ENCODE data around the gene TMEM116. TPM values are rescaled to one million over a fixed set of nuclear protein-coding genes. Genes with fewer than 3 reads are reported as not detected.

TMEM116 gene
- total RNA-seq, 2 donors from 2014 or later, result 13.5 to 13.9 TPM

DNA sequence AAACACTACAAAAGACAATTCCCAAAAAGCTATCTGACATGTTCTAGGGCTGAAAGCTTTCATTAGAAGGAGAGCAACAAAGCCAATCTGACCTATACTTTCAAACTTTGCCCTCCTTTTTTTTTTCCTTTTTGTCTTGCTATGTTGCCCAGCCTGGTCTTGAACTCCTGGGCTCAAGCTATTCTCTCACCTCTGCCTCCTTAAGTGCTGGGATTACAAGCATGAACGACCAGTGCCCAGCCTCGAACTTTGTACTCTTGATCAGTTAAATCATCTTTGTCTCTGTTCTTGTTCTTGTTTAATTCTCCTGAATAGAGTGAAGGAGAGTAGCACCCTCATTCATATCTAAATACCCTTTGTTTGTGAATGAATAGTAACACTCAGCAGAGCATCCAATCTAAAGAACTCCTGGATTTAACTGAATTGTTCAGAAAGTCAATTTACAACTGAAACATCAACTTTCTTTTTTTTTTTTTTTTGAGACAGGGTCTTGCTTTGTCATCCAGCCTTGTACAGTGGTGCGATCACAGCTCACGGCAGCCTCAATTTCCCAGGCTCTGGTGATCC lies 22.3 kb upstream of the TMEM116 start:
- Histone ChIP-seq H3K36me3 (peaks cover 44% of the 10 kb centered on the region), H3K4me3 (no peak overlapping the region), H3K27me3 (replicated peaks; ENCODE audit: insufficient read depth) (no peaks in the 10 kb centered on the region), H3K4me1 (ENCODE audit: control insufficient read depth in 1 of 2, low read depth in 2 of 2) (no peaks in the 10 kb centered on the region), H3K9me3 (no peaks in the 10 kb centered on the region), H3K27ac (no peak overlapping the region)
- TF ChIP-seq, protein P1, sequence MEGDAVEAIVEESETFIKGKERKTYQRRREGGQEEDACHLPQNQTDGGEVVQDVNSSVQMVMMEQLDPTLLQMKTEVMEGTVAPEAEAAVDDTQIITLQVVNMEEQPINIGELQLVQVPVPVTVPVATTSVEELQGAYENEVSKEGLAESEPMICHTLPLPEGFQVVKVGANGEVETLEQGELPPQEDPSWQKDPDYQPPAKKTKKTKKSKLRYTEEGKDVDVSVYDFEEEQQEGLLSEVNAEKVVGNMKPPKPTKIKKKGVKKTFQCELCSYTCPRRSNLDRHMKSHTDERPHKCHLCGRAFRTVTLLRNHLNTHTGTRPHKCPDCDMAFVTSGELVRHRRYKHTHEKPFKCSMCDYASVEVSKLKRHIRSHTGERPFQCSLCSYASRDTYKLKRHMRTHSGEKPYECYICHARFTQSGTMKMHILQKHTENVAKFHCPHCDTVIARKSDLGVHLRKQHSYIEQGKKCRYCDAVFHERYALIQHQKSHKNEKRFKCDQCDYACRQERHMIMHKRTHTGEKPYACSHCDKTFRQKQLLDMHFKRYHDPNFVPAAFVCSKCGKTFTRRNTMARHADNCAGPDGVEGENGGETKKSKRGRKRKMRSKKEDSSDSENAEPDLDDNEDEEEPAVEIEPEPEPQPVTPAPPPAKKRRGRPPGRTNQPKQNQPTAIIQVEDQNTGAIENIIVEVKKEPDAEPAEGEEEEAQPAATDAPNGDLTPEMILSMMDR (IDR thresholded peaks at IDR 0.05), result no peak
- ATAC-seq (ENCODE audit: insufficient number of reproducible peaks, low FRiP score, low read depth) (no peak), DNase-seq (ENCODE audit: low spot score) (no peak)

DNA sequence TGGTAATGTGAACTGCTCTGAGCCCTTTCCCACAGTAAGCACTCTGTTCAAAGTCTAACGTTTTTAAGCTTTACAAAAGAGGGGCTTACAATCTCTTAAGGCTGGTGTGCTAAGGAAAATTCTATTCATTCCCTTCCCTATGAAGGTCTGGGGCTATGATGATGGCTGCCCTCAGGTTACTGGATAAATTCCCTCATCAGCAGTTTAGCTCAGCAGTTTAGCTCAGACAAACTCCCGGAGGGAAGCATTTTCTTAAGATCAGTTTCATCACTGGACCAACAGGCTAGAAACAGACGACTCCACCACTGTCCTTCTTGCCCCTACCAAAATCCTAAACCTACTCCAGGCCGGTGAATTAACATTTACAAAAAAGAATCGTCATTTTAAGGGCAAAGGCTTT lies 19.3 kb upstream of the TMEM116 start:
- ATAC-seq (ENCODE audit: insufficient number of reproducible peaks, low FRiP score, low read depth) (no peak), DNase-seq (ENCODE audit: low spot score) (no peak)
- no peaks in the 10 kb centered on the region for H3K9me3 ChIP-seq
- no peak overlapping the region for H3K27ac ChIP-seq
- H3K4me1 ChIP-seq (ENCODE audit: control insufficient read depth in 1 of 2, low read depth in 2 of 2), result no peaks in the 10 kb centered on the region
- no peaks in the 10 kb centered on the region for H3K27me3 ChIP-seq (replicated peaks; ENCODE audit: insufficient read depth)
- H3K36me3 ChIP-seq, result peaks cover 35% of the 10 kb centered on the region
- TF ChIP-seq, protein P1 (IDR thresholded peaks at IDR 0.05), result no peak
- H3K4me3 ChIP-seq, result no peak overlapping the region

DNA sequence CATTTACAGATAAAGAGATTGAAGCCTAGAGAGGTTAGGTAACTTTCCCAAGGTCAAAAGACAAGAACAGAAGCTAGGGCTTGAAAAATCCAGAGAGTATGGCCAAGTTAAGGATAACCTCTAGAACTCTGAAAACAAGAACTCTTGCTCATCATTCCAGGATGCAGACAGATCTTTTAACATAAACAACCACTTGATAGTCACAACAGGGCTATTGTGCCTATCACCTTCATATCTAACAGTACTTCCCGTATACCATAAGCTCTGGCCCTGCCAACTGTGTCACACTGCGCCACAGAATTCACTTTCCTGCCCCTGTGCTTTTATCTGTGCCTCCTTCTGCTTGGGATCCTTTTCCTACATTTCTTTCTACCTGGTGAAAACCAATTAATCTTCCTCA lies 18.5 kb upstream of the TMEM116 start:
- Histone ChIP-seq H3K9me3 (no peaks in the 10 kb centered on the region), H3K27ac (no peak overlapping the region), H3K4me1 (ENCODE audit: control insufficient read depth in 1 of 2, low read depth in 2 of 2) (no peaks in the 10 kb centered on the region), H3K4me3 (no peak overlapping the region), H3K36me3 (peaks cover 32% of the 10 kb centered on the region), H3K27me3 (replicated peaks; ENCODE audit: insufficient read depth) (no peaks in the 10 kb centered on the region)
- no peak for ATAC-seq (ENCODE audit: insufficient number of reproducible peaks, low FRiP score, low read depth)
- no peak for DNase-seq (ENCODE audit: low spot score)
- TF ChIP-seq, protein P1 (IDR thresholded peaks at IDR 0.05), result no peak

DNA sequence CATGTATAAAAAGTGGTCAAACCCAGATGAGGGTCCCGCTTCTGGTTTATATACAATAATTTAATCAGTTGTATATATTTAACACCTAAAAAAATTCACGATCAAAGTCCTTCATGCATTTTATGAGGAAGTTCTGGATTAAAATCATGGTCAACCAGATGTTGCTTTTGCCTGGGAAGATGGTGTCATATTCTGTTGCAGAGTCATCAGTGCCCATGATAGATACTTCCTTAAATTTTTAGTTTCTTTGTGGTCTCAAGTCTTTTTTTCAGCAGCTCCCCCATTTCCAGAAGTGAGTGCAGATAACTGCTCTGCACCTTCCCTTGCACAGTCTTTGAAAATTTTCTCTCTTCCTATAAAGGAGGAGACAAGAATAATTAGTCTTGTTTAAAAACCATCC lies 16.3 kb upstream of the TMEM116 start:
- TF ChIP-seq, protein P1 (IDR thresholded peaks at IDR 0.05), result no peak
- DNase-seq (ENCODE audit: low spot score) (no peak), ATAC-seq (ENCODE audit: insufficient number of reproducible peaks, low FRiP score, low read depth) (no peak)
- Histone ChIP-seq H3K27ac (no peak overlapping the region), H3K36me3 (peaks cover 28% of the 10 kb centered on the region), H3K27me3 (replicated peaks; ENCODE audit: insufficient read depth) (no peaks in the 10 kb centered on the region), H3K9me3 (no peaks in the 10 kb centered on the region), H3K4me1 (ENCODE audit: control insufficient read depth in 1 of 2, low read depth in 2 of 2) (no peaks in the 10 kb centered on the region), H3K4me3 (no peak overlapping the region)

DNA sequence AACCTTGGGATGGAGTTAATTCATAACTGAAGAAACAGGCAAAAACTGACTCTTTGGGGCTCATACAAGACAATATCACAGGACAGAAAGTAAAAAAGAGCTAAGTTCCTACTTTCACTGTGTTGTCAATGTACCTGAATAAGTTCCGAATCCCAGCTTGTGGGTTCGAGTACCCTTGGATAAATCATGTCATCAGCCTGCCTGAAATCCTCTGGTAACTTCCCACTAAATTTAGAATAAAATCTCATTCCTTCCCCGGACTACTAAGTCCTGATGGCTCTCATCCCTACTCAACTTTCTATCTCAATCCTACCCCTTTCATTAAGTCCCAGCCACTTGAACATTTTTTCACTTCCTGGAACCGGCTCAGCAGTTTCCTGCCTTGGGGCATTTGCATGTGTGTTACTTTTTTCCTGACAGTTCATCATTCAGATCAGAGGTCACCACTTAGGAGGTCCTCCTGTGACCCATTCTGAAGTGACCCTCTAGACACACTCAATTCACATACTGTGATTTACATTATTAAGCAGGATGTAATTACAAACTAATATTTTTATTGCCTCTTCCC lies 12.9 kb upstream of the TMEM116 start:
- DNase-seq (ENCODE audit: low spot score) (no peak), ATAC-seq (ENCODE audit: insufficient number of reproducible peaks, low FRiP score, low read depth) (no peak)
- TF ChIP-seq, protein P1 (IDR thresholded peaks at IDR 0.05), result no peak
- Histone ChIP-seq H3K4me3 (no peak overlapping the region), H3K27ac (no peak overlapping the region), H3K27me3 (replicated peaks; ENCODE audit: insufficient read depth) (no peaks in the 10 kb centered on the region), H3K4me1 (ENCODE audit: control insufficient read depth in 1 of 2, low read depth in 2 of 2) (no peaks in the 10 kb centered on the region), H3K9me3 (no peaks in the 10 kb centered on the region), H3K36me3 (peaks cover 24% of the 10 kb centered on the region)
